Measurements from ENCODE around the gene PDCD11.

DNA sequence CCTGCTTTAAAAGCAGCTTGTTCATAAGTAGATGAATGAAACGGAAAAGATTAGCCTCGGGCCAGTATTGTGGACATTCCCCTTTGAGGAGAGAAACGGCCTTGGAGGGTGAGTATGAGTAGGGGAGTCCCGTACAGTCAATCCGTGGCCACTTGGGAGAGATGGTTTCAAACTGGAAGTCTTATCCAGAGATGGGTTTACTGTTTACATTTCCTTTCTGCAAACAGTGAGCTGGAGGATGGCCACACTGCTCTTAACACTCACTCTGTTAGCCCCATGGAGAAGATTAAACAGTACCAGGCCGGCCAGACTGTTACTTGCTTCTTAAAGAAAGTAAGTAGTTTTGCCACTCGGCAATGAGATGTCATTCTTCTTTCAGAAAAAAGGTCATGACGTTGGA is 35.5 kb downstream of the PDCD11 start:
- TF ChIP-seq, protein P1, sequence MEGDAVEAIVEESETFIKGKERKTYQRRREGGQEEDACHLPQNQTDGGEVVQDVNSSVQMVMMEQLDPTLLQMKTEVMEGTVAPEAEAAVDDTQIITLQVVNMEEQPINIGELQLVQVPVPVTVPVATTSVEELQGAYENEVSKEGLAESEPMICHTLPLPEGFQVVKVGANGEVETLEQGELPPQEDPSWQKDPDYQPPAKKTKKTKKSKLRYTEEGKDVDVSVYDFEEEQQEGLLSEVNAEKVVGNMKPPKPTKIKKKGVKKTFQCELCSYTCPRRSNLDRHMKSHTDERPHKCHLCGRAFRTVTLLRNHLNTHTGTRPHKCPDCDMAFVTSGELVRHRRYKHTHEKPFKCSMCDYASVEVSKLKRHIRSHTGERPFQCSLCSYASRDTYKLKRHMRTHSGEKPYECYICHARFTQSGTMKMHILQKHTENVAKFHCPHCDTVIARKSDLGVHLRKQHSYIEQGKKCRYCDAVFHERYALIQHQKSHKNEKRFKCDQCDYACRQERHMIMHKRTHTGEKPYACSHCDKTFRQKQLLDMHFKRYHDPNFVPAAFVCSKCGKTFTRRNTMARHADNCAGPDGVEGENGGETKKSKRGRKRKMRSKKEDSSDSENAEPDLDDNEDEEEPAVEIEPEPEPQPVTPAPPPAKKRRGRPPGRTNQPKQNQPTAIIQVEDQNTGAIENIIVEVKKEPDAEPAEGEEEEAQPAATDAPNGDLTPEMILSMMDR (IDR thresholded peaks at IDR 0.05; ENCODE audit: poor library complexity): no peak
- TF ChIP-seq EZH2 (IDR thresholded peaks at IDR 0.05; ENCODE audit: borderline replicate concordance): no peak
- TF ChIP-seq EZH2phosphoT487 (IDR thresholded peaks at IDR 0.05; ENCODE audit: low read depth, severe bottlenecking, unreplicated experiment): no peak
